GM10266 (cell line): ENCODE data around the gene ITPRIP.

Source experiments
- DNase-seq: peaks from one replicate; pipeline ENCODE4 v3.0.0; 2012; ENCODE audit errors: extremely low spot score
- TF ChIP-seq, protein P1 (sequence below): IDR thresholded peaks from 2 replicates; pipeline ENCODE4 v1.5.1; 2012; ENCODE audit warnings: mild to moderate bottlenecking, low read depth; ENCODE audit not compliant: control insufficient read depth, insufficient read depth; ENCODE audit errors: missing control alignments

ITPRIP gene

GRCh38 chr10:104262055-104262454, 76.2 kb downstream of the ITPRIP start:
- DNase-seq: no peak
- TF ChIP-seq, protein P1, sequence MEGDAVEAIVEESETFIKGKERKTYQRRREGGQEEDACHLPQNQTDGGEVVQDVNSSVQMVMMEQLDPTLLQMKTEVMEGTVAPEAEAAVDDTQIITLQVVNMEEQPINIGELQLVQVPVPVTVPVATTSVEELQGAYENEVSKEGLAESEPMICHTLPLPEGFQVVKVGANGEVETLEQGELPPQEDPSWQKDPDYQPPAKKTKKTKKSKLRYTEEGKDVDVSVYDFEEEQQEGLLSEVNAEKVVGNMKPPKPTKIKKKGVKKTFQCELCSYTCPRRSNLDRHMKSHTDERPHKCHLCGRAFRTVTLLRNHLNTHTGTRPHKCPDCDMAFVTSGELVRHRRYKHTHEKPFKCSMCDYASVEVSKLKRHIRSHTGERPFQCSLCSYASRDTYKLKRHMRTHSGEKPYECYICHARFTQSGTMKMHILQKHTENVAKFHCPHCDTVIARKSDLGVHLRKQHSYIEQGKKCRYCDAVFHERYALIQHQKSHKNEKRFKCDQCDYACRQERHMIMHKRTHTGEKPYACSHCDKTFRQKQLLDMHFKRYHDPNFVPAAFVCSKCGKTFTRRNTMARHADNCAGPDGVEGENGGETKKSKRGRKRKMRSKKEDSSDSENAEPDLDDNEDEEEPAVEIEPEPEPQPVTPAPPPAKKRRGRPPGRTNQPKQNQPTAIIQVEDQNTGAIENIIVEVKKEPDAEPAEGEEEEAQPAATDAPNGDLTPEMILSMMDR: no peak

GRCh38 chr10:104260775-104261115, 77.5 kb downstream of the ITPRIP start:
- TF ChIP-seq, protein P1: no peak
- DNase-seq: no peak

DNA sequence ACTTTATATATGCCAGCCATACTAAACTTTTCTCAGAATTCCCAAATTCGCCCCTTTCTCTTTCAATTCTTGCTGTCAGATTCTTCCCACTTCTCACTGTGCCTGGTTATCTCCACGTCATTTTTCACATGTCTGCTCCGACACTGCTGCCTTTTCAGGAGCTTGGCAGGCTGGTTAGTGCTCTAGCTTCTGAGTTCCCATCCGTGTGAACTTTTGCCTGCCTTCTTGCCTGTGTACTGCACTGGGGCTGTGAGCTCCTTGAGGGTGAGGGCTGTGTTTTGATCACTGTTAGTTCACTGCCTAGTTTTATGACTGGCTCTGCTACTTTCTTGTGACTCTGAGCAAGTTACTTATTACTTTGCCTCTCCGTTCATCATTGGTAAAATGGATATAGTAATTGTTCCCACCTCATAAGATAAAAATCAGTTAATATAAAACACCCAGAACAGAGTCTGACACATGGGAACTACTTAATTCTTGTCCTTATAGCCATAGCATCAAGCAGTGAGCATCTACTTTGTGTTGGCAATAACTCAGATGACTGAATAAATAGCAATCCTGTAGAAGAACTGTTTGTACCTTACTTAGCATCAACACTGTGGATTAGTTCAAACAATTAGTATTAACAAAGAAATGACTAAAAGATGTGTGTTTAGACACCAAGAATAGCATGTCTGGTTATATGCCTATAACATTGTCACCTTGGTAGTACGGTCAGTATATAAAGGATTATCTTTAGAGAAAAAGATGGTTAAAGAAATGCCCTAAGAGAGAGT, 78.1 kb downstream of the ITPRIP start:
- DNase-seq: no peak
- TF ChIP-seq, protein P1: no peak
